ENCODE data around the gene IQCE.

Gene IQCE

DNA sequence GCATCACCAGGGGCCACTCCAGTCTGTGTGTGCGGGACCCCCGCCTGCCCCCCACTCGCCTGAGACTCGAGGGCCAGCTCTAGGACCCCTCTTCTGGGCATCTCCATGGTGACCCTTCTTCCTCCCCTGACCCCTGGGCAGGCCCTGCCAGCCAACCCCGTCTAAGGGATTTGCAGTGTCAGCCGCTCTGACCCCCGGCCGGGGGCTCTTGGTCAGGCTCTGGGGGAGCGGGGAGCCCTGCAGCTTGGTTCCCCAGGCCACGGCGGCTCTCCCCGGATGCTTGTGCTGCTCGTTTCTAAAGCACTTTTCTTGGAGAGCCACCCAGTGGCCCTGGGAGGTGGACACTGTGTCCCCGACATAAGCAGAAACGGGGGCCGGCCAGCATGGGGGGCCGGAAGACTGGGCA lies 78.3 kb downstream of the IQCE start:
- no peak for DNase-seq

DNA sequence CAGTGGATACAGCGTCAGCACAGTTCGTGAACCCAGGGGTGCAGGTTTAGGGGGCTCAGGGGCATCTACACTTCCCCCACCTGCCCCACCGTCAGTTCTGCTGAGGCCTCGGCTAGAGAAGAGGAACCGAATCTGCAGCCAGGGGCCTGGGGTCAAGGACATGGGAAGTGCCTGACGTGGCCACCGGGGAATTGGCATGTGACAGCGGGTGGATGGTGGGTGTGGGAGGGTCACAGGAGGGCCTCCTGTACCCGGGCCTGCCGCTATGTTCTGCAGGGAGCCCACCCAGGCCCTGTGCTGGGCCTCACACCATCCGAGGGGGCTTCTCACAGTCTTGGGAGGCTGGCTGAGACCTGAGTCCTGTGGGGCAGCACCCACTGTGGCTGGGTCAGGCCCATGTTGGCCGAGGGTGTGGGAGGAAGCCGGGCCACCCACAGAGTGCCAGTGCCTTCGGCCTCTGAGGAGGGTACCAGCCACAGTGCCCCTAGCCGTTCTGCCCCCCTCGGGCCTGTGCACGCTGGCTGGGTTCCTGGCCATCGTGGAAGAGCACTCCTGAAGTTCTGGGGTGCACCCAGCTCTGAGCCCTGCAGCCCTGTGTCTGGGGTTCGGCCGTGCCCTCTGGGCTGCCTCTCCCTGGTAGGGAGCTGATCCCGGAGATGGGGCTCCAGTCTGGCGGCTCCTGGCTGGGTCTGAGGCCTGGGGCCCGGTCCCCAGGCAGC lies 78.9 kb downstream of the IQCE start:
- DNase-seq: no peak

DNA sequence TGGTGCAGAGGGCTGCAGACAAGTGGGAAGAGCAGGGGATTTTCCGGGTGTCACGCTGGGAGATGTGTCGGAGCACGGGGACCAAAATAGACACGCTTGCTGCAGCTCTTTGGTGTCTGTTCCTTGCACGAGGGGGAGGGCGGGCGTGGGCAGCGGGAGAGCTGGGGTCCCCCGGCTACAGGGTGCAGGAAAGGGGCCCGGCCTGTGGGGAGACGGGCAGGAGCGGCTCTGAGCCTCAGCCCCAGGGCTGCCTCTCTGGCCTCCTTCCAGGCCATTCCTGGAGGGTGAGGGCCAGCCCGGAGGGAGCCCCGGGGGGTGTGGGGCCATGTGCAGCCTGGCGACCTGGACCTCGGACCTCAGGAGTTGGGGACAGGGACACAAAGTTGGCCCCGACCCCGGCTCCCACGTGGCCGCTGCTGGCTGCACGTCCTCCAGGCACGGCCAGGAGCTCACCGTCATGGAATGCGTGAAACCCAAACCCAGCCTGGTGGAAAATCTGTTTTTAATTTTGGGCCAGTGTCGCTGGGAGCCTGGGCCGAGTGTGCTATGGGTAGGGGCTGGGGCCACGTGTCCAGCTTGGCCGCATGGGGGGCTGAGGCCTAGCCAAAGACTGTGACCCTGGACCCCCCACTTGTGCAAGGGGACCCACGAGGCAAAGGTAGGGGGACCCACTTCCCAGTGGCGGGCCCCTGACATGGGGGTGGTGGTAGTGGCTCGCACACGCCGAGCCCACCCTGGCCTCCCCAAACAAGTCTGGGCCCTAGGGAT lies 79.6 kb downstream of the IQCE start:
- DNase-seq: no peak

DNA sequence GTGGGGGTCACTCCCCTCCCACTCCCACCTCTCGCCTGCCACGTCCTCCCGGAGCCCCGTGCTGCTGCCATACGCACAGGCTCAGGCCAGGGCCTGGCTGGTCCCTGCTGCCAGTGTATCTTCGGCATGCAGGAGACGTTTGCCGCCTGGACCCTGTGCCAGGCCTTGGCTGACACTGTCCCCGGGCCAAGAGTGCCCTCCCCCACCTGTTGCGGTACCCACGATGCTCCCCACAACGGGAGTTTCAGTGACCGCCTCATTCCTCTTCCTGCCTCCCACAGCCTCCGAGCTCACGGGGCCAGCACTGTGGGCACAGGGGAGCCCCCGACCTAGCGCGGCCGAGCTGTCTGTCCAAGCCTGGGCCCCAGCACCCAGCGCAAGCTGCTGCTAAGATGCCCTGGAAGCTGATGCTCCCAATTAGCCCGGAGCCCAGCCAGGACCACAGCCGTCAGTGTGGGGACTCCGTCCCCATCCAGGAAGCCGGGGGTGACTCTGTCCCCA lies 80.5 kb downstream of the IQCE start:
- DNase-seq: no peak

GRCh38 chr7:2639695-2640481 lies 81.1 kb downstream of the IQCE start:
- no peak for DNase-seq

DNA sequence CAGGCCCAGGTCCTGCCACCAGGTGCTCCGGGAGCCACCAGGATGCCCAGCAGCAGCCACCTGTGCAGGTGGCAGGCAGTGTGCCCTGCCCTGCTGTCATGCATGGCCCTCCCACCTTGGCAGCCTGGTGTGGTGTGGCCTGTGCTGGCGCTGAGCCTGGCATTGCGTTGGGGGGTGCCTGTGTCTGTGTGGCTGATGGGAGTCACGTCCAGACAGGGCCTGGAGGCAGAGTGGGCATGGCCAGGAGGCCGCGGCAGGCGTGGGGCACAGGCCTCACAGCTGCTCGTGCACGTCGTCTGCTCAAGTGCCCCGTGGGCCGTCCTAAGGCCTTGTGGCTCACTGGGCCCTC lies 81.7 kb downstream of the IQCE start:
- no peak for DNase-seq

DNA sequence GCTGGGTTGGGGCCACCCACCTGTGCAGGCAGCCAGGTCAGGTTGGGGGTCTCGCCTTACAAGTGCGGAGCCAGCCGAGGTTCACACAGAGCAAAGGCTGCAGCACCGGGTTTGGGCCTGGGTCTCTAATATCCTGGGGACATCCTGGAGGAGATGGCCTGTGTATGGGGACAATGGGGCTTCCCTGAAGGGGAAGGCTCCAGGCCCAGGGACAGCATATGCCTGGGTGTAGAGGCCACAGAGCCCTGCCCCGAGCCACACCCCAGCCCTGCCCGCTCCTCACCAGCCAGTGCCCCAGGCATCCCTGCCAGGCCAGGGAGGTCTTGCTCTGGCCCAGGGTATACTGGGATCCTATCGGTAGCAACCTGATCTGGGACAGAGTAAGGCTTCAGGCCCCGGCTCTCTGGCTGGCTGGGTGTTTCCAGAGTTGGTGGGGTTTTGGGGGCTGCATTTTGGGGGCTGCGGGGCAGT lies 82.1 kb downstream of the IQCE start:
- no peak for DNase-seq

DNA sequence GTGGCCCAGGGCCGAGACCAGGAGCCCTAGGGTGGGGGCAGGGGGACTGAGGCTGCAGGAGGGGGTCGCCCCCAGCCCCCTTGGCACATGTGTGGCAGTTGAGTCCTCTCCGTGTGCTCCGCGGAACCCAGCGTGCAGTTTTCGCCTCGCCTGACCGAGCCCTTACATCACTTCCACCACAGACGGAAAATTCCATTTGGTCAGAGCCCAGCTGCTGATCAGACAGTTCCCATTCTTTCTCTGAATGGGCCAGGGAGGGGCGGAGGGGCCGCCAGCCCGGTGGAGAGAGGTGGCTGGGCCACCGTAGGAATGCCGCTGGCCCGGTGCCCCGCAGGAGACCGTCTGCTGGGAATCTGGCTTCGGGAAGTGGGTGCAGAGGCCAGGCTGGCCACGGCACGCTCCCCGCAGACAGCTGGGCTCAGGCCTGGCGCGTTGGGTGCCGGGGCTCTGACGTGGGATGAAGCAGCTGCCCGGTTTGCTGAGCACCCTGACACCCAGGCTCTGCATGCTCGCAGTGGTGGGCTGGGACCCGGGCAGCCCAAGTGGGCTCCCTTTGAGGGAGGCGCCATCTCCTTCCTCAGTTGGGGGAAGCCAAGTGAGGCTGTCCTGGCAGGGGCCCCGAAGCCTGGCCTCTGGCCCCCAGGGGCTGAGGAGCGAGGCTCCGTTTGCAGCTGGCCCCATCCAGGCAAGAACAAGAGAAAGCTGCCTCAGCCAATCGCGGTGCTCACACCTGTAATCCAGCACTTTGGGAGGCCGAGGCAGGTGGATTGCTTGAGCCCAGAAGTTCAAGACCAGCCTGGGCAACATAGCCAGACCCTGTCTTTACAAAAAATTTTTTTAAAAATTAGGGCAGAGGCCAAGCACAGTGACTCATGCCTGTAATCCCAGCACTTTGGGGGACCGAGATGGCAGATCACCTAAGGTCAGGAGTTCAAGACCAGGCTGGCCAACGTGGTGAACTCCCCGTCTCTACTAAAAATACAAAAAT lies 82.9 kb downstream of the IQCE start:
- peak; percentile 91 for DNase-seq

DNA sequence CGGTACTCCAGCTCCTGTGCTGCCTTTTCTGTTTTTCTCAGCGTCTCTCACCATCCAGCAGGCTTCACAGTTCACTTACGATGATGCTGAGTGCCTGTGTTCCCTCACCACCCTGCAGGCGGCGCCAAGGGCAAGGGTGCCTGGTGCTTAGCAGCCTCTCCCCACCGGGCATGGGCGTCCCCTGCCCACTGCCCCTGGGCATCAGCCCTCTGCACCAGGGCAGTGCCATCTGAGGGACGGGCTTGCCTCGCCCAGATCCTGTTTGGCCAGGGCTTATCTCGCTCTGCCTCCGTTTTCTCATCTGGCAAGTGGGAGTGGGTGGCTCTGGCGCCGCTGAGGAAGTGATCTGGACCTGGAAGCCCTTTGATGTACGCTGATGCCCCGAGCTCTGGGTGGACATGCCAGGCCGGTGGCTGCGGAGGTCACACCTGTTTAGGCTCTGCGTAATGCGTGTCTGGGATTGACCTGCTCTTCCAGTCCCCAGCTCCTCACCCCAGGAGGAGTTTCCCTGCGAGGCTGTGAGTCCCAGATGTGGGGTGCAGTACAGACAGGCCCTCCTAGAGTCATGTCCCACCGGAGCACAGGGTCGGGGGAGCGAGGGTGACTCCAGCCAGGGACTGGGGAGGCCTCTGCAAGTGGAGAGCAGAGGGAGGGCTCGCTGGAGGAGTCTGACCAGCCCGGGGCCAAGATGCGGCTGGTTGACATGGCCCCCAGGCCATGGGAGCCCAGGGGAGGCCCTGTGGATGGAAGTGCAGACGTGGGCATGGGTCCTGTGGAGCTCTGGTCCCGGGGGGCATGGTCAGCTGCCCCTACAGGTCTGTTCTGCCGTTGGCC lies 84.8 kb downstream of the IQCE start:
- DNase-seq: no peak

- DNase-seq: no peak
These were observed 85.4 kb downstream of the IQCE start for GRCh38 chr7:2644220-2644561.

- DNase-seq: no peak
These were observed 85.9 kb downstream of the IQCE start for GRCh38 chr7:2644562-2645273.

DNA sequence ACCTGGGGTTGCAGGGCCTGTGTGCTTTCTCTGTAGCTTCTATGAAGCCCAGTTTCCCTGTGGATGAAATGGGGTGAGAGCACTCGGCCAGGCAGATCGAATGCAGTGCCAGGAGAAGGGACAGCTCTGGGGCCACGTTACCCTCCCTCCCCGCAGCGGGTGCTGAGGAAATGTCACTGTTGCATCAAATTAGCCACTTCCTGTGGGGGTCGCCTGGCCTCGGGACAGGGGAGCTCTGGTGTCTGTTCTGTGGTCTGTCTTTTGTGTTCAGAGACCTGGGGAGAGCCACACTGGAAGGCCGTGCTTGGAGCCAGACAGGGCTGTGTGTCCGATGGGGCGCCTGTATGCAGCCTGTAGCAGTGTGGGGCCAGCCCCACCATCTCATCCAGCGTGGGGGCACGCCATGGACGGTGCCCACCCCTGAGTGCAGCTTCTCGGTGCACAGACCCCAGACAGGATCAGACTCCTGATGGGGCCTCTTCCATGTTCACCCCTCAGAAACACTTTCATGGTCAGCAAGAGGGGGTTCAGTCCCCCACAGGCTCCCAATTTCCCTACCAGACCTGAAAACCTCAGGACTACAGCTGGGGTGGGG lies 86.6 kb downstream of the IQCE start:
- no peak for DNase-seq

DNA sequence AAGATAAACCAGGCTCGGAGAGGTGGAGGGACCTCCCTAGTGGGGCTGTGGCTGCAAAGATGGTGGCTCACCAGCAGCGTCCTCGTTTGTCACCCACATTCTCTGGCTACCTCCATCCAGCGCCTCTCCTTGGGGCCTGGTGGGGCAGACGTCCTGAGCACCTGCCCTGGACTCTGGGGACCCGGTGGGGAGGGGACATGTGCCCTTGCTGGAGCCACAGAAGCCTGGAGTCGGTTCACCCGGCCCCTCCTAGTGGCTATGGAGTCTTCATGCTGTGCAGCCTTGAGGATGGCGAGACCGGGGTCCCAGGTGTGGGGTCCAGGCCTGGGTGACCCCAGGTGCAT lies 87.5 kb downstream of the IQCE start:
- no peak for DNase-seq

- no peak for DNase-seq
These were observed 88.1 kb downstream of the IQCE start for GRCh38 chr7:2646680-2647571.

- DNase-seq: no peak
These were observed 88.9 kb downstream of the IQCE start for GRCh38 chr7:2647594-2648172.

GRCh38 chr7:2649139-2649838 lies 90.5 kb downstream of the IQCE start:
- DNase-seq: no peak

GRCh38 chr7:2649991-2650390 lies 91.2 kb downstream of the IQCE start:
- no peak for DNase-seq

GRCh38 chr7:2650451-2650850 lies 91.7 kb downstream of the IQCE start:
- DNase-seq: no peak
